GM21528 (cell line): ENCODE measurements around the gene IGSF9B.

Experiments
- ATAC-seq: cut with Tn5 transposase; IDR thresholded peaks from one replicate; pipeline ENCODE4 v1.9.1; 2021; ENCODE audit warnings: mild to moderate bottlenecking, moderate library complexity; ENCODE audit not compliant: unreplicated experiment, low FRiP score

The IGSF9B gene

DNA sequence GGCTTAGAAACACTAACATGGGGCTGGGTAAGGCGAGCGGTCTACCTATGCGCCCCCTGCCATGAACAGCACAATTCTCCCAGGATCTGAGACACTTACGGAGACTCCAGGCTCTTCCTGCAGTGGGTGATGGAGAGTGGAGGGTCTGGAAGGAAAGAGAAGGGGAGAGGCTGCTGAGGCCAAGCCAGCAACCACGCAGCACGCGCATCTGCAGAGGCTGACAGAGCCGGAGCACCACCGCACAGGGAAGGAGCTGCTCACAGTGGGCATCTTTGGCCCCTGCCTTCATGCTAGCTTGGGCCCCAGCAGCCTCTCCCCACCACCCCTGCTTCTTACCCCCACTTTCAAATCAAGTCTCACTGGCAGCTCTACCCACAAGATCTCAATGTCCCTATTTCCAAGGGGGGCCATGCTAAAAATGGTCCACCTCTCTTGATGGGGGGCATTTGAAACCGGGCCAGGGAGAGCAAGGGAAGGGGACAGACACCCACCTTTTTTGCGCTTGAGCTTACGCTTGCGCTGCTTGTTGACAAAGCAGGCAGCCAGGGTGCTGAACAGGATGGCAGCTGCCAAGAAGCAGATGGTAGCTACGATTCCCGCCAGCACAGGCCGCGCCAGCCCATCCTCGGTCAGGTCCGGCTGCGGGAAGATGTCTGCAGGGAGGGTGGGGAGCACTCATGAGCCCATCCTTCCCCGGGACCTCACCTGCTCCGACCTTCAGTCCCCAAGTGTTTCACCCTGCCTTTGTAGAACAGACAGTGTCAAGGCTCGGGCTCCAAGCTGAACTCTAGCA, 34.5 kb downstream of the IGSF9B start:
- ATAC-seq, result no peak

DNA sequence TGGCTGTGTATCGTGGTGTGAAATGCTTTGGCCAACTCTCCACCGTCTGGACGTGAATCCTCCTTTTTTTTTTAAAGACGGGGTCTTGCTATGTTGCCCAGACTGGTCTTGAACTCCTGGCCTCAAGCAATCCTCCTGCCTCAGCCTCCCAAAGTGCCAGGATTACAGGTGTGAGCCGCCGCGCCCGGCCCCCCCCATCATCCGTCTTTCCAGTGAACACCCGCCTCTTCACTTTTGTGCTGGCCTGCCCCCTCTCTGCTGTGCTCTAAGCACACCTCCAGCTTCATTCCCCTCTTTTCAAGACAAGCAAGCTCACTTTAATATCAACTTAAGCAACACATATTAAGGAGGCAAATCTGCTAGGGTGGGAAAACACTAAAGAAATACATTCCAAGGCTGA, 35.3 kb downstream of the IGSF9B start:
- ATAC-seq, result no peak

DNA sequence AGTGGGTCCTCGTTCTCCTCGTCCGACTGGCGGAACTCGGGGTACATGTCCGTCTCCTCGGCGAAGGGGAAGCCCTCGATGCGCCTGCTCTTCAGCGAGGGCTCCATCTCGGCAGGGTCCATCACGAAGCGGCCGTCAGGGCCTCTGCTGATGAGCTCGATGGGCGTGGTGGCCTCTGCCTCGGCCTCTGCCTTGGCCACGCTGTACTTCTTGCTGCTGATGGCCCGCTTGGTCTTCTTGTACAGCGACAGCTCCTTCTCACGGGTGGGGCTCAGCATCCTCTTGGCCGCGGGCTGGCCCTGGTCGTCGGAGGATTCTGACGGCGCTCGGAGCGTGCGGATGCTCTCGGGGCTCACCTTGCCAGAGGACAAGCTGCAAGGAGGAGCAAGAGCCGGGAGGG, 35.7 kb downstream of the IGSF9B start:
- ATAC-seq, result no peak

DNA sequence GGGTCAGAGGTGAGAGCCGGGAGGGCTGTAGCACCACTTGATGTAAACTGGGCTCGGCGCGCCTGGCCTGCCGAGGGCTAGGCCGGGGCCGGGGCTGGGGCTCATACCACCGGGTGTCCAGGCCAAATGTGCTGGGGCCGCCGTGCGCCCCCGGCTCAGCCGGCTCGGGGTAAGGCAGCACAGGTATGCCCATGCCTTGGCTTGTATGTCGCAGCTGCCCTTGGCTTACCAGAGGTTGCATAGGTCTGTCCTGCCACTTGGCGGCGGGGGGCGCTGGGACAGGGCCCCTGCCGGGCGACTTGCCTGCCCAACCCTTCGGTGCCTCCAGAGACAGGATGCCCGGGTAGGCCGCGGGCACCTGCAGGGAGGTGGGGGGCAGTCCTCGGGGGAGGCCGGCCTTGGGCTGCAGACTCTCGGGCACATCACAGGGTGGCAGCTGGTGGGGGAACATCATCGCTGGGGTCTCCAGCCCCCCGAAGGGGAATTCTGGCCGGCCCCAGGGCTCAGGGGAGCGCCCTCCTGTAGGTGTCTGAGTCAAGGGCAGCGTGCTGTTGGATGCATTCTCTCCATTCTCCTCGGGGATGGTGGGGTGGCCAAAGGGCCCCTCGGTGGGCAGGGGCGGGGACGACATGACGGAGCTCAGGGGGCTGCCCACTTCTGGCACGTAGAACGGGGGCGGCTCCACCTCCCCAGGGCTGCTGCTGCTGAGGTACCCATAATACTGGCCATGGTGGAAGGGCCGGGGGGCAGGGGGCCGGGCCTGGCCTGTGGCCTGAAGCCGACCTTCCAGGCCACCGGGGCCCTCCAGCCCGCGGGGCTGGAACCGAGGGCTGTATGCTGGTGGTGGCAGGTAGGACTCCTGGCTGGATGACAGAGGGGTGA, 36.4 kb downstream of the IGSF9B start:
- no peak for ATAC-seq

DNA sequence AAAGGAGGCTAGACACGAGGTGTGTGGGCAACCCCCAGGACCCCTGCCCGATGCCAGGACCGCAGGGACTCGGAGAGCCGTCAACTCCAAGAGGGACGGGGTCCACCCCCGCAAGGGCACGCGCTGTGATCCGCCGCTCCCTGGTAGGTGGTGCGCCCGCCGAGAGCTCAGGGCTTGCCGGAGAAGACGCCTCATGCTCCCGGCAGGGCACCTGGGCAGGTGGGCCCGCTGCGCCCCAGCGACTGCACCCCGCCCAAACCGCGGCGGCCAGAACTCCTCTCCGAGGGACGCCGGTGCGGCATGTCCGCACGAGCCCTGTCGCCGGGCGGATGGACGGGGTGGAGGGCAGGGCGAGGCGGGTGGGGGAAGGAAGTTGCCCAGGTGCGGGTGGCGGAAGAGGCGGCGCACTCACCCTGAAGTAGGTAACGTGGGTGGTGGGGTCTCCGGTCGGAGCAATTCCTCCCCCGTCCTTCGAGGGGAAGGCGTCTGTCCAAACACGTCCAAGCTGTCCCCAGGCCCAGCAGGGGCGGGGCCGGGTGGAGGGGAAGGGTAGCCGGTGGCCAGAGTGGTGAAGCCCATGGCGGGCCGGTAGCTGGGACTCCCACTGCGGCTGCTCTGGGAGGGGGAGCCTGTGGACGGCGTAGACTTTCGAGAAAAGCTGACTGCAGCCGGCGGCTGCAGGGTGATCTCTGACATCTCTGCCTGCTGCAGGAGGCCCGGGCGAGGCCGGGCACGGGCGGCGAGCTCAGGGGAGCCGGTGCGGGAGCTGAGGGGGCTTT, 37.2 kb downstream of the IGSF9B start:
- ATAC-seq, result no peak

DNA sequence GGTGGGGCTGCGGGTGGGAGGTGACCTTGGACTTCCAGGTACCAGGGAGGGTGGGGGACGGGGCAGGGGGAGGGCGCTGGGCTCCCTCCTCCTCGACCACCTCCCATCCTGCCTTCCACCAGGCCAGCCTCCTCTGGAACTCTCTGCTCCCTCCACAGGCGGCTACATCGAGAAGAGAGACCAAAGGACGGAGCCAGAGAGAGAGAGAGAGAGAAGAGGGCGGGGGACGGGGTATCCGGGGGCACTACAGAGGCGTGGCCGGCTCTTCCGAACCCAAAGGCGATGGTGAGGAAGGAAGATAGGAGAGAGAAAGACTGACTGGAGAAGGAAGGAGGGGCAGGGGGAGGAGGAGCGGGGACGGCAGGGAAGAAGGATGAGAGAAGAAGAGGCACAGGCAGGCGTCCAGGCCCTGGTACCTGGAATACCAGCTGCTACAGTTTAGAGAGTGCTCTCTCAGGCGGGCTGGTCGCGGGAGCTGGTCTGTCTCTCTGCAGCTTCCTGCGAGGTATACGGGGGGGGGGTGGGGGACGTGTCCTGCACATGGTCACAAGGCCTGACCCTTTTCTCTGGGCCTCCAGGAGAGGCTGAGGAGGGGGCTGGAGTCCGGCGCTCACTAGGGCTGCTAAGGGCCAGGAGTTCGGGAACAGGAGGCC, 38.0 kb downstream of the IGSF9B start:
- no peak for ATAC-seq

DNA sequence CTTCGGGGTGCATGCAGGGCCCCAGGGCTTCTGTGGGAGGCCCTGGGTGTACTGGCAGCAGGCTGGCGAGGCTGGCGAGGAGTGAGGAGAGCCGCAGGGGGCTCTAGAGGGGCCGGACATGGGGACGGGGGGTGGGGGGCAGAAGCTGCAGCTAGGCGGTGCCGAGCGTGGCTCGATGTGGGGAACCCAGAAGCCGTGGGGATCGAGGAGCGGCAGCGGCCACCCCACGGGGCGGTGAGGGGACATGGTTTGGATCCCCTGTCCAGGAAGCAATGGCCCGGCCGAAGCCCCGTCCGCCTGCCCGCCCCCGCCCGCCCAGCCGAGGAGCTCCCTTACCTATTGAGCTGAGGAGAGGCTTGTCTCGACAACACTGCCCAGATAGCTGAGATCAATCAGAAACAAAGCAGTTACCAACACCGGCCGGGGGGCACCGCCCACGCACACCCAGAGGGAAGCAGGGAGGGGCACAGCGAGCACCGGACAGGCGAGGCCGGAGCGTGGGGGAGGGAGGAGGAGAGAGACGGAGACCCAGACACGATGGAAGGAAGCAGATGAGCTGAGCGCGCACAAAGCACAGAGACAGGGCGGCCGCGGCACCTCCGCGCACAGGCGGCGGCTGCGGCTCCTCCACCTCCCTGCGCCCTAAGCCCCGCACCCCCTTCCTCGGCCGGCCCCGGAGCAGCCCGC, 38.7 kb downstream of the IGSF9B start:
- ATAC-seq, result no peak

DNA sequence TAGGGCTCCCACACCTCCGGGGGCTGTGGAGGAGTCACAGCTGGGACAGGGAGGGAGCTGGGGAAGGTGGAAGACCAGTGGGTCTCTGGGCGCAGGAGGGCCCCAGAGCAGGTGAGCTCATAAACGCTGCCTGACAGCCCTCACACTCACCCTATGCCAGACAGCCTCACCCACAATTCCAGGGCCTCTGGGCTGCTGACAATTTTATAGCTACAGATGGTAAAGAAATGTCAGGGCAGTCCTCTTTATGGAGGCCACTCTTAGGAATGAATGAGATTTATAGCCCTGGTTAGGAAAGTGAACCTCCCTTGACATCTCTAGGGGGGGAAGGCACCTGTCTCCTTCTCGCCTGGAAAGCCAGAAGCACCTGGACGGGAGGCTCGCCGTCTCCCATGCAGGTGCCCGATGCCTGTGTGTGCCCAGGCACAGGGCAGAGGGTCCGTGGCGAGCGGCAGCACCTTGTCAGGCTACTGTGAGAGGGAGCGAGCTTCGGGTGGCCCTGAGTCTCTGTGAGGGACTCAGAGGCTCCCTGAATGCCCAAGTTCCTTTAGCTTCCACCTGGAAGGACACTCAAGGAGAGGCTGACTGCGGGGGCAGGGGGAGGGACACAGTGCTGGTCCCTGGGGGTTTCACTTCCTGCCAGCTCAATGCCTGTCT, 39.9 kb downstream of the IGSF9B start:
- ATAC-seq, result no peak

DNA sequence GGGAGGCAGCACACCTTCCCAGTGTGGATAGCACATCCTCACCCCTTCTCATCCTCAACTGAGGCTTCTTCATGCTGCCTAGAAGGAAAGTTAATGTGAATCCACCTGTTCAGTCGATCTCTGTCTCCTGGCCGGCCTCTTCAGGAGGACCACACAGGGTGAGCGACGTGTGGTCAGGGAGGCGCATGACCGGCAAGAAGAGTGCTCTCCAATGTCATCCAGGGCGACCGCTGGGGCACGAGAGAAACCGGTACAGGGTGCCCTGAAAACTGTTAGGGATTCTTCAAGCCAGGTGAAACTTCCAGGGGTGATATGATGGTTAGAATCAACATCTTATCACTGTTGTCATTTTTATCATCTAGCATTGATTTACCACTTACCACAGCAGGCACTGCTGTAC, 43.0 kb downstream of the IGSF9B start:
- ATAC-seq, result no peak

DNA sequence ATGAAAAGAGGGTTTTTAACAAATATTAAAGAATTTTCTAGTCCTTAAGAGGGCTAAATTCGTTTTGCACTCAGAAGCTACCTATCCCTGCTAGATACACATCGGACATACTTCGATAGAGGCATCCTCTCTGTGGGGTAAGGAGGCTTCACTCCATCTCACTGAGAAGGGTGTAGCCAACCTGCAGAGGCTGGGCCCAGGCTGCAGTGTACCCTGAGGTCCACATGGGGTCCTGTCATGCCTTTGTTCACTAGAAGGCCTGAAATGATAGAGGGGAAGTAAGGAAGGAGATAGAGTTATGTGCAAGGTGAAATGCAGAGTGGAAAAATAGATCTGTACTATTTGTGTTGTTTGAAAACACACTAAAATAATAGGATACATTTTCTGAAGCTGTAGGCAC, 45.6 kb downstream of the IGSF9B start:
- no peak for ATAC-seq

DNA sequence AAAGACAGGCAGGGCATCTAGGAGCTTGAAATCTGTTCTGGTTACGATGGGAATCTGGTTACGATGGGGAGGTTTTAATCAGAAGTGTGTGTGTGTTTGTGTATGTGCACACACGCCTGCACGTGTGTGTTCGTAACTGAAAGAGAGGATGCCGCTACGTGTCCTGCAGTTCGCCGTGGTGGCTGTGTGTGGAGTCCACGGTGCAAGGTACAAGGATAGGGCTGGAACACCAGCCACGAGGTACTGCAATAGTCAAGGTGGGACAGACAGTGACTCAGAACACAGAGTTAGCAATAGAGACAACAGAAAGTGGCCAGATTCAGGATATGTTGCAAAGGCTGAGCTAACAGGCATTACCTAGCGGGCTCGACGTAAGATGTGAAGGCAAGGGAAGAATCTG, 46.7 kb downstream of the IGSF9B start:
- no peak for ATAC-seq

DNA sequence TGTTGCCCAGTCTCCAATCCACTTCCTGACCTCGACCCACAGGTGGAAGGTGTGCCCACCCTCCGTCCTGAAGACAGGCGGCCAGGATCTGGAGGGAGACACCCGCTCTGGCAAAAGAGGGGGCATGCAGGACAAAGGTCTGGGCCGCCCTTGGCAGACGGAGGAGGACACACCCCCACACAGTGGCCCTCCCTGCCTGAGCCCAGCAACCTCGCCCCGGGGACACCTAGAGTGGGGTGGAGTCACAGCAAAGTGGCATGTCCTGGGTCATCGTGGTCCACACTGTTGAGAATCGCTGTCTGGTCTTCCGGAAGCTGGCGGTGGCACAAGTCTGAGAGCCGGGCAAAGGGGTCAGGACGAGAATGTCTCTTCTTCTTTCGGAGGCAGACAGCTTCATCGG, 47.9 kb downstream of the IGSF9B start:
- ATAC-seq, result no peak

DNA sequence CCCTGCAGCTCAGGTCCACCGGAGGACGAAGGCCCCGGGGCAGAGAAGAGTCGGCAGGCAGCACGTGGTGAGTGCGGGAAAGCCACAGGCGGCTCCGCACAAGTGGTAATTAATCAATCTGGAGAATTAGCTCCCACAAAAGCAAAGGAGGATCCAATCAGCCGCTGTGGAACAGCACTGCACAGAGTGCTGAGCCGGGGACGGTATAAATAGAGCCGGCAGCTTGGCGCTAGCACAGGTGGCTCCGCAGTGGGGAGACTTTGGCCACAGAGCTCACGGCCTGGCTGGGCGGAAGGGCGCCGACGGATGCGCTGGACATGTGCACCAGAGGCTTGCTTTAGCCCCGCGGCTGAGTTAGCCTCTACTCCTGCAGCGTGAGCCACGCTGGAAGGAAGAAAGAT, 48.9 kb downstream of the IGSF9B start:
- no peak for ATAC-seq

DNA sequence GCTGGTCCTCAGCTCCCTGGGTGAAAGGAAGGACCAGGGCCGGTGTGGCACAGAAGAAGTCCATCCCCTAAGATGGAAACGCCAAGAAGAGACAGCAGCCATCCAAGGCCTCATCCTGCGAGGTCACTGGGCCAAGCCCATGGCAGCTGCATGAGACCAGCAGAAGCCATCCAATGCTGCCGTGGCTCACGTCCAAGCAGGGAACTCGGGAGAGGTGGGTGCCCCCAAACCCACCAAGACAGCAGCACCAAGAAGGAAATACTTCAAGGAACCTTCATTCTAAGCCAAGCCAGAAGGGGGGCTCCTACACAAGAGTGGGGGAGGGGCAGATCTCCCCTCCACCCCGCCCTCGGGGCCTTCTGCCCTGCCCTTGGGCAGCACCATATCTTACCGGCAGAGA, 49.6 kb downstream of the IGSF9B start:
- no peak for ATAC-seq

DNA sequence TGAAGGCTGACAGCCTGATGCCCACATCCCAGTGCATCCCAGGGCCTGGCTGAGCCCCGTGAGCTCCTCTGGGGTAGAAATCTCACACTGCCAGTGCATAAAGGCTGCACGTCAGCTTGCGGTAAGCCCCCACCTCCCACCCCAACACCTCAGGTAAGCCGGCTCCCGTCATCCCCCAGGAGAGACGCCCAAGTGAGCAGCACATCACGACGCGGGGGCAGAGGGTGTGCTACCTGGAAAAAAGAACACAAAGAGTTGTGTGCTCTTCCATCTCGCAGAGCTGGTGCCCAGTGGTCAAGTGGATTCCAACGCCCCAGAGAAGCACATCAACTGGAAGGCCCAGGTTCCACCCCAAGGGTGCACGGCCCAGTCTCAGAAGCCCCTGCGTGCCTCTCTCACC, 50.0 kb downstream of the IGSF9B start:
- no peak for ATAC-seq

DNA sequence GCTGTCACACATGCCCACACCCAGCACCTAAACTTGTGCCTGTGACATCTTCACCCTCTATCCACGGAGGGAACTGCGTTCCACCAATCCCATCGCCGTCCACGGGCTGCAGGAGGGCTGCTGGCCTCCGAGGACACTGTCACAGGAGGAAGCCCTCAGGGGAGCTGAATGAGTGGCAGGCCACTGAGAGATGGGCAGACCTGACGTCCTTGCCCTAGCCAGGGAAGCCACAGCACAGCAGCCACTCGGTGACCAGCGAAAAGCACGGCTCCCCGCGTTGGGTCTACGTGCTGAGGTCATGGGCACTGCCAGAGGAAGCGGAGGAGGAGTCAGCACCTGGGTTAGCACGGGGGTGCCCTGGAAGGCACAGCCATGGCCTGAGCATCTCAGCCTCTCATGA, 50.5 kb downstream of the IGSF9B start:
- ATAC-seq, result no peak

DNA sequence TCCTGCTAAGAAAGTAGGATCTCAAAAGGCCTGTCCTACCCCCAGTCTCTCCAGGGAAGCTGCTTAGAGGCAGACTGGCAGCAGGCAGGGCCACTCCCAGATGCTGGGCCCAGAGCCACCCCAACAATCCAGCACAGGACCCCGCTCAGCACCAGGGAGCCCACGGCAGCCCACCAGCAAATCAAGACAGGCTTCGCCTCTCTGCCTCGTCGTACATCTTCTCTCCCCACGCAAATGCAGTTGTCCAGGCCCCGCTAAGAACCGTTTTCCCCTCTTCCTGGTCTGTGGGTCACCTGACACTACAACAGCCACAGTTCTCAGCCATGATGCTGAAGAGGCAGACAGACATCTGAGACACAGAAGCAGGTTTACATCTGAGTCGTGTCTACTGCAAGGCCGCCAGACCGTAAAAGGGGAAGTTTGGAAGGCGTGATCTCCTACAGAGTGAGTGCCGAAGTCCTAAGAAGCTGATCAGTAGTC, 51.1 kb downstream of the IGSF9B start:
- ATAC-seq, result no peak

DNA sequence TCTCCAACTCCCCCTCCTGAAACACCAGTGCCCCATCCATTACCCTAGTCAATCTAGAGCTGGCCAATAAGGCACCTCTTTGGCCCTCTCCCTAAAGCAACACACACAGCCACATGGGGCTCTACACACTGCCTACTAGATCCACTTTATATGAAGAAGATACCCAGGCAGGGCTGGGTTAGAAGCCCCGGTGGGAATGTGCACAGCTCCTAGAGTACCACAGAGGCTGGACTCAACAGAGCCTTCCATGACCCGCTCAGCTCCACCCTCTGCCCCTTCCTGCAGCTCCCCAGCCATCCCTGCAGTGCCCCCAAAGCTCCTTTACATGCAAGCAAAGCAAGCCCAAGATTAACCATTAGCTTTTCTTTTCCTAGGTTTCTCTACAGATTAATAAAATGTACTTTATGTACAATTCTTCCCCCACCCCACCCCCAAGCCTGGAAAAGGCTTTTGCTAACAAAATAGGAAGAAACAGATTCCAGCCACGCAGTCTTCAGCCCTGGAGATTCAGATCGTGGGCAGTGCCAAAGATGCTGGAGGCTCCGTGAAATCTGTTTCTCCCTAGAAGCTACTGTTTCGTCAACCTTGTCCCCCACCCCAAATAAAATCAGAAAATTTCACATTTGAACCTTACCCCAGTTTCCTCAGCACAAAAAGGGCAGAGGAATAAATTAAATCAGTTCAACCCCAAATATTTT, 51.8 kb downstream of the IGSF9B start:
- no peak for ATAC-seq
